GM23338 (cell line): ENCODE measurements around the gene CDH19. TPM values are rescaled to one million over a fixed set of nuclear protein-coding genes. Genes with fewer than 3 reads are reported as not detected.

Experiments
- CREB1 ChIP-seq: fragments of 250-450 bp; sonication (Bioruptor Pico); IDR thresholded peaks from 2 replicates; pipeline ENCODE4 v1.5.0; 2020; ENCODE audit warnings: low read depth, mild to moderate bottlenecking, moderate library complexity
- EZH2 ChIP-seq: fragments of 200-600 bp; sonication (generic); IDR thresholded peaks from one replicate; pipeline ENCODE4 v1.8.0; 2017; ENCODE audit warnings: antibody characterized with exemption, mild to moderate bottlenecking, low read depth; ENCODE audit not compliant: unreplicated experiment
- POLR2AphosphoS5 ChIP-seq: IDR thresholded peaks from 2 replicates; pipeline ENCODE4 v1.6.1; 2016; ENCODE audit warnings: antibody characterized with exemption, low read depth
- ZNF114 ChIP-seq: fragments of 250-450 bp; sonication (Bioruptor Pico); IDR thresholded peaks from 2 replicates; pipeline ENCODE4 v1.5.0; 2020; ENCODE audit warnings: mild to moderate bottlenecking, moderate library complexity
- polyA plus RNA-seq: library from polyadenylated mRNA; unstranded; fragments of >200 nt; fragmentation: Nextera tagmentation; extraction: Ambion mirVana; gene quantifications from 2 replicates; pipeline ENCODE4 v1.2.1, GENCODE V29; 2016
- total RNA-seq: library from RNA; depleted of rRNA; stranded (reverse); fragments of >200 nt; shearing (Covaris generic); gene quantifications from 2 replicates; pipeline ENCODE4 v1.2.3, GENCODE V29; 2014
- TF ChIP-seq, protein P1 (sequence below): fragments of 250-450 bp; sonication (Bioruptor Pico); IDR thresholded peaks from 2 replicates; pipeline ENCODE4 v1.5.0; 2020; ENCODE audit warnings: mild to moderate bottlenecking, moderate library complexity
- TF ChIP-seq, protein P2 (sequence below): IDR thresholded peaks from 2 replicates; pipeline ENCODE4 v1.6.1; 2016; ENCODE audit warnings: antibody characterized with exemption
- TF ChIP-seq, protein P3 (sequence below), 2 experiments: fragments of 200-600 bp in 1 of 2; sonication (generic) in 1 of 2; conservative IDR thresholded peaks; 2 replicates each; pipeline versions ENCODE4 v1.5.1 to v1.6.1; 2016 to 2017; ENCODE audit warnings: antibody characterized with exemption in 2 of 2, low read depth in 2 of 2, mild to moderate bottlenecking in 2 of 2, moderate library complexity in 1 of 2

CDH19 gene
- total and polyA plus RNA-seq, 2 experiments from 2014 or later: 0.03 TPM

- TF ChIP-seq, protein P1, sequence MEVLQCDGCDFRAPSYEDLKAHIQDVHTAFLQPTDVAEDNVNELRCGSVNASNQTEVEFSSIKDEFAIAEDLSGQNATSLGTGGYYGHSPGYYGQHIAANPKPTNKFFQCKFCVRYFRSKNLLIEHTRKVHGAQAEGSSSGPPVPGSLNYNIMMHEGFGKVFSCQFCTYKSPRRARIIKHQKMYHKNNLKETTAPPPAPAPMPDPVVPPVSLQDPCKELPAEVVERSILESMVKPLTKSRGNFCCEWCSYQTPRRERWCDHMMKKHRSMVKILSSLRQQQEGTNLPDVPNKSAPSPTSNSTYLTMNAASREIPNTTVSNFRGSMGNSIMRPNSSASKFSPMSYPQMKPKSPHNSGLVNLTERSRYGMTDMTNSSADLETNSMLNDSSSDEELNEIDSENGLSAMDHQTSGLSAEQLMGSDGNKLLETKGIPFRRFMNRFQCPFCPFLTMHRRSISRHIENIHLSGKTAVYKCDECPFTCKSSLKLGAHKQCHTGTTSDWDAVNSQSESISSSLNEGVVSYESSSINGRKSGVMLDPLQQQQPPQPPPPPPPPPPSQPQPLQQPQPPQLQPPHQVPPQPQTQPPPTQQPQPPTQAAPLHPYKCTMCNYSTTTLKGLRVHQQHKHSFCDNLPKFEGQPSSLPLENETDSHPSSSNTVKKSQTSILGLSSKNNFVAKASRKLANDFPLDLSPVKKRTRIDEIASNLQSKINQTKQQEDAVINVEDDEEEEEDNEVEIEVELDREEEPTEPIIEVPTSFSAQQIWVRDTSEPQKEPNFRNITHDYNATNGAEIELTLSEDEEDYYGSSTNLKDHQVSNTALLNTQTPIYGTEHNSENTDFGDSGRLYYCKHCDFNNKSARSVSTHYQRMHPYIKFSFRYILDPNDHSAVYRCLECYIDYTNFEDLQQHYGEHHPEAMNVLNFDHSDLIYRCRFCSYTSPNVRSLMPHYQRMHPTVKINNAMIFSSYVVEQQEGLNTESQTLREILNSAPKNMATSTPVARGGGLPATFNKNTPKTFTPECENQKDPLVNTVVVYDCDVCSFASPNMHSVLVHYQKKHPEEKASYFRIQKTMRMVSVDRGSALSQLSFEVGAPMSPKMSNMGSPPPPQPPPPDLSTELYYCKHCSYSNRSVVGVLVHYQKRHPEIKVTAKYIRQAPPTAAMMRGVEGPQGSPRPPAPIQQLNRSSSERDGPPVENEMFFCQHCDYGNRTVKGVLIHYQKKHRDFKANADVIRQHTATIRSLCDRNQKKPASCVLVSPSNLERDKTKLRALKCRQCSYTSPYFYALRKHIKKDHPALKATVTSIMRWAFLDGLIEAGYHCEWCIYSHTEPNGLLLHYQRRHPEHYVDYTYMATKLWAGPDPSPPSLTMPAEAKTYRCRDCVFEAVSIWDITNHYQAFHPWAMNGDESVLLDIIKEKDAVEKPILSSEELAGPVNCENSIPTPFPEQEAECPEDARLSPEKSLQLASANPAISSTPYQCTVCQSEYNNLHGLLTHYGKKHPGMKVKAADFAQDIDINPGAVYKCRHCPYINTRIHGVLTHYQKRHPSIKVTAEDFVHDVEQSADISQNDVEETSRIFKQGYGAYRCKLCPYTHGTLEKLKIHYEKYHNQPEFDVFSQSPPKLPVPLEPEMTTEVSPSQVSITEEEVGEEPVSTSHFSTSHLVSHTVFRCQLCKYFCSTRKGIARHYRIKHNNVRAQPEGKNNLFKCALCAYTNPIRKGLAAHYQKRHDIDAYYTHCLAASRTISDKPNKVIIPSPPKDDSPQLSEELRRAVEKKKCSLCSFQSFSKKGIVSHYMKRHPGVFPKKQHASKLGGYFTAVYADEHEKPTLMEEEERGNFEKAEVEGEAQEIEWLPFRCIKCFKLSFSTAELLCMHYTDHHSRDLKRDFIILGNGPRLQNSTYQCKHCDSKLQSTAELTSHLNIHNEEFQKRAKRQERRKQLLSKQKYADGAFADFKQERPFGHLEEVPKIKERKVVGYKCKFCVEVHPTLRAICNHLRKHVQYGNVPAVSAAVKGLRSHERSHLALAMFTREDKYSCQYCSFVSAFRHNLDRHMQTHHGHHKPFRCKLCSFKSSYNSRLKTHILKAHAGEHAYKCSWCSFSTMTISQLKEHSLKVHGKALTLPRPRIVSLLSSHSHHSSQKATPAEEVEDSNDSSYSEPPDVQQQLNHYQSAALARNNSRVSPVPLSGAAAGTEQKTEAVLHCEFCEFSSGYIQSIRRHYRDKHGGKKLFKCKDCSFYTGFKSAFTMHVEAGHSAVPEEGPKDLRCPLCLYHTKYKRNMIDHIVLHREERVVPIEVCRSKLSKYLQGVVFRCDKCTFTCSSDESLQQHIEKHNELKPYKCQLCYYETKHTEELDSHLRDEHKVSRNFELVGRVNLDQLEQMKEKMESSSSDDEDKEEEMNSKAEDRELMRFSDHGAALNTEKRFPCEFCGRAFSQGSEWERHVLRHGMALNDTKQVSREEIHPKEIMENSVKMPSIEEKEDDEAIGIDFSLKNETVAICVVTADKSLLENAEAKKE (CRISPR knock-in tag): no peak
- TF ChIP-seq, protein P2, sequence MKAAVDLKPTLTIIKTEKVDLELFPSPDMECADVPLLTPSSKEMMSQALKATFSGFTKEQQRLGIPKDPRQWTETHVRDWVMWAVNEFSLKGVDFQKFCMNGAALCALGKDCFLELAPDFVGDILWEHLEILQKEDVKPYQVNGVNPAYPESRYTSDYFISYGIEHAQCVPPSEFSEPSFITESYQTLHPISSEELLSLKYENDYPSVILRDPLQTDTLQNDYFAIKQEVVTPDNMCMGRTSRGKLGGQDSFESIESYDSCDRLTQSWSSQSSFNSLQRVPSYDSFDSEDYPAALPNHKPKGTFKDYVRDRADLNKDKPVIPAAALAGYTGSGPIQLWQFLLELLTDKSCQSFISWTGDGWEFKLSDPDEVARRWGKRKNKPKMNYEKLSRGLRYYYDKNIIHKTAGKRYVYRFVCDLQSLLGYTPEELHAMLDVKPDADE: no peak
- TF ChIP-seq, protein P3, sequence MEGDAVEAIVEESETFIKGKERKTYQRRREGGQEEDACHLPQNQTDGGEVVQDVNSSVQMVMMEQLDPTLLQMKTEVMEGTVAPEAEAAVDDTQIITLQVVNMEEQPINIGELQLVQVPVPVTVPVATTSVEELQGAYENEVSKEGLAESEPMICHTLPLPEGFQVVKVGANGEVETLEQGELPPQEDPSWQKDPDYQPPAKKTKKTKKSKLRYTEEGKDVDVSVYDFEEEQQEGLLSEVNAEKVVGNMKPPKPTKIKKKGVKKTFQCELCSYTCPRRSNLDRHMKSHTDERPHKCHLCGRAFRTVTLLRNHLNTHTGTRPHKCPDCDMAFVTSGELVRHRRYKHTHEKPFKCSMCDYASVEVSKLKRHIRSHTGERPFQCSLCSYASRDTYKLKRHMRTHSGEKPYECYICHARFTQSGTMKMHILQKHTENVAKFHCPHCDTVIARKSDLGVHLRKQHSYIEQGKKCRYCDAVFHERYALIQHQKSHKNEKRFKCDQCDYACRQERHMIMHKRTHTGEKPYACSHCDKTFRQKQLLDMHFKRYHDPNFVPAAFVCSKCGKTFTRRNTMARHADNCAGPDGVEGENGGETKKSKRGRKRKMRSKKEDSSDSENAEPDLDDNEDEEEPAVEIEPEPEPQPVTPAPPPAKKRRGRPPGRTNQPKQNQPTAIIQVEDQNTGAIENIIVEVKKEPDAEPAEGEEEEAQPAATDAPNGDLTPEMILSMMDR (conservative IDR thresholded peaks at IDR 0.05; ENCODE audit: low read depth in 2 of 2): no peak
- TF ChIP-seq POLR2AphosphoS5 (no peak), ZNF114 (CRISPR knock-in tag) (no peak), CREB1 (CRISPR knock-in tag) (no peak), EZH2 (no peak)
Measured at GRCh38 chr18:66497351-66497750, 106.5 kb downstream of the CDH19 start (continued).
